SK-N-SH (cell line): ENCODE results near the gene EXPH5. TPM values are rescaled to one million over a fixed set of nuclear protein-coding genes. Genes with fewer than 3 reads are reported as not detected.
"Not testable (repeated sequence)": the region's sequence is repeated elsewhere in the genome, so short reads cannot be mapped to it uniquely, and the experiment has no call there.

Experiments
- CTCF ChIA-PET: fragments of 300-600, 350-600 bp; formaldehyde crosslinking; extraction: SDS; loops from one replicate; lab custom pipeline; 2021; lab: Yijun Ruan, JAX
- POLR2A ChIA-PET: fragments of 350-600 bp; sonication (Branson Sonifier 250); formaldehyde crosslinking; extraction: SDS; loops from one replicate; lab custom pipeline; 2020; ENCODE audit warnings: antibody characterized with exemption, inconsistent platforms; lab: Yijun Ruan, JAX
- DNase-seq: peaks from one replicate; pipeline ENCODE4 v3.0.0; 2012
- H2AFZ ChIP-seq: fragments of 200-600 bp; sonication (generic); 2 replicates; pipeline ENCODE4 v1.8.1; 2016; ENCODE audit warnings: antibody characterized with exemption, mild to moderate bottlenecking, low read depth
- H3F3A ChIP-seq: fragments of 200-600 bp; sonication (generic); replicated peaks from 2 replicates; pipeline ENCODE3; 2016; ENCODE audit warnings: antibody characterized with exemption, mild to moderate bottlenecking; ENCODE audit not compliant: insufficient read depth
- H3K27ac ChIP-seq, 2 experiments: fragments of 200-500 bp in 1 of 2; fragments of 200-600 bp in 1 of 2; sonication (Bioruptor generic) in 1 of 2; sonication (generic), shearing (Covaris generic) in 1 of 2; 2 replicates each; pipeline versions ENCODE4 v1.5.1 to v1.6.1; 2014 to 2016; ENCODE audit warnings: low read depth in 2 of 2, inconsistent platforms in 1 of 2, low read length in 1 of 2, mild to moderate bottlenecking in 1 of 2, mixed read lengths in 1 of 2
- H3K27me3 ChIP-seq: fragments of 200-600 bp; sonication (generic), shearing (Covaris generic); 2 replicates; pipeline ENCODE4 v1.6.1; 2016; ENCODE audit warnings: mixed run types; ENCODE audit not compliant: insufficient read depth
- H3K36me3 ChIP-seq, 2 experiments: fragments of 200-500 bp in 1 of 2; fragments of 200-600 bp in 1 of 2; sonication (Bioruptor generic) in 1 of 2; sonication (generic) in 1 of 2; replicated peaks in 1 of 2; 2 replicates each; pipeline versions ENCODE3 to v1.5.1; 2014 to 2016; ENCODE audit warnings: low read length in 1 of 2, mild to moderate bottlenecking in 1 of 2; ENCODE audit not compliant: insufficient read depth in 2 of 2, control insufficient read depth in 1 of 2
- H3K4me1 ChIP-seq, 2 experiments: fragments of 200-500 bp in 1 of 2; fragments of 200-600 bp in 1 of 2; sonication (Bioruptor generic) in 1 of 2; sonication (generic), shearing (Covaris generic) in 1 of 2; 2 replicates each; pipeline versions ENCODE4 v1.5.1 to v1.6.1; 2014 to 2016; ENCODE audit warnings: low read depth in 1 of 2, low read length in 1 of 2, mixed run types in 1 of 2; ENCODE audit not compliant: insufficient read depth in 2 of 2, control insufficient read depth in 1 of 2
- H3K4me2 ChIP-seq: fragments of 200-600 bp; sonication (generic), shearing (Covaris generic); 2 replicates; pipeline ENCODE4 v1.6.1; 2017; ENCODE audit warnings: mixed run types
- H3K4me3 ChIP-seq, 2 experiments: fragments of 200-500 bp in 1 of 2; fragments of 200-600 bp in 1 of 2; sonication (Bioruptor generic) in 1 of 2; sonication (generic), shearing (Covaris generic) in 1 of 2; 2 replicates each; pipeline versions ENCODE4 v1.5.1 to v1.8.1; 2014 to 2016; ENCODE audit warnings: low read depth in 2 of 2, inconsistent platforms in 1 of 2, low read length in 1 of 2, mild to moderate bottlenecking in 1 of 2, mixed read lengths in 1 of 2, moderate library complexity in 1 of 2
- H3K79me2 ChIP-seq: fragments of 200-600 bp; sonication (generic); 2 replicates; pipeline ENCODE4 v1.8.1; 2017; ENCODE audit warnings: mild to moderate bottlenecking; ENCODE audit not compliant: insufficient read depth
- H3K9ac ChIP-seq: fragments of 200-600 bp; sonication (generic); 2 replicates; pipeline ENCODE4 v1.6.1; 2017; ENCODE audit warnings: mixed run types
- H3K9me2 ChIP-seq: fragments of 200-600 bp; sonication (generic); 2 replicates; pipeline ENCODE4 v1.6.1; 2017; ENCODE audit warnings: mixed run types
- H3K9me3 ChIP-seq: fragments of 200-600 bp; sonication (generic); 2 replicates; pipeline ENCODE4 v1.6.1; 2017; ENCODE audit warnings: mixed run types, mild to moderate bottlenecking, moderate library complexity
- H4K20me1 ChIP-seq: fragments of 200-600 bp; sonication (generic); 2 replicates; pipeline ENCODE4 v1.6.1; 2017; ENCODE audit warnings: mild to moderate bottlenecking, mixed run types; ENCODE audit not compliant: insufficient read depth
- EP300 ChIP-seq, 2 experiments: IDR thresholded peaks; 2 replicates each; pipeline versions ENCODE4 v1.4.0 to v1.6.1; 2012; ENCODE audit warnings: borderline replicate concordance in 1 of 2, low read depth in 1 of 2, low read length in 1 of 2
- EZH2phosphoT487 ChIP-seq: fragments of 200-600 bp; sonication (generic); IDR thresholded peaks from 2 replicates; pipeline ENCODE4 v1.6.1; 2017; ENCODE audit warnings: low read depth, mixed run types, mild to moderate bottlenecking, antibody characterized with exemption, moderate library complexity, borderline replicate concordance
- FOXM1 ChIP-seq: IDR thresholded peaks from 2 replicates; pipeline ENCODE4 v1.4.0; 2012; ENCODE audit warnings: low read depth, mild to moderate bottlenecking
- GABPA ChIP-seq: IDR thresholded peaks from 2 replicates; pipeline ENCODE4 v1.4.0; 2012; ENCODE audit warnings: low read depth, mild to moderate bottlenecking
- JUND ChIP-seq: IDR thresholded peaks from 2 replicates; pipeline ENCODE4 v1.4.0; 2012
- MEF2A ChIP-seq: IDR thresholded peaks from 2 replicates; pipeline ENCODE4 v1.4.0; 2012; ENCODE audit warnings: low read depth, borderline replicate concordance
- NFIC ChIP-seq: IDR thresholded peaks from 2 replicates; pipeline ENCODE4 v1.4.0; 2012; ENCODE audit warnings: borderline replicate concordance
- POLR2AphosphoS5 ChIP-seq: IDR thresholded peaks from 2 replicates; pipeline ENCODE4 v1.6.1; 2012; ENCODE audit warnings: low read depth, low read length
- RAD21 ChIP-seq: IDR thresholded peaks from 2 replicates; pipeline ENCODE4 v1.6.1; 2012; ENCODE audit warnings: mild to moderate bottlenecking, low read length
- RCOR1 ChIP-seq: fragments of 150-350 bp; IDR thresholded peaks from 2 replicates; pipeline ENCODE4 v1.6.1; 2017; ENCODE audit warnings: antibody characterized with exemption, low read length
- RFX5 ChIP-seq: IDR thresholded peaks from 2 replicates; pipeline ENCODE4 v1.6.1; 2012; ENCODE audit warnings: mild to moderate bottlenecking, improper control_type of control experiment, low read length
- RXRA ChIP-seq: IDR thresholded peaks from 2 replicates; pipeline ENCODE4 v1.4.0; 2012; ENCODE audit warnings: low read depth, mild to moderate bottlenecking, borderline replicate concordance
- SMC3 ChIP-seq: IDR thresholded peaks from 2 replicates; pipeline ENCODE4 v1.6.1; 2012; ENCODE audit warnings: low read depth, low read length, improper control_type of control experiment
- TAF1 ChIP-seq: IDR thresholded peaks from 2 replicates; pipeline ENCODE4 v1.6.1; 2012; ENCODE audit warnings: low read depth, mild to moderate bottlenecking, low read length, moderate library complexity, borderline replicate concordance
- TEAD4 ChIP-seq: IDR thresholded peaks from 2 replicates; pipeline ENCODE4 v1.4.0; 2012; ENCODE audit warnings: mild to moderate bottlenecking, borderline replicate concordance; ENCODE audit not compliant: insufficient read depth
- USF1 ChIP-seq: IDR thresholded peaks from 2 replicates; pipeline ENCODE4 v1.4.0; 2012; ENCODE audit warnings: low read depth, borderline replicate concordance
- WGBS: methylation state at CpG from one replicate; pipeline ENCODE4 v1.1.6; 2017; ENCODE audit warnings: low lambda C conversion rate; 5-methylcytosine and 5-hydroxymethylcytosine counted together
- polyA plus RNA-seq, 3 experiments: library from polyadenylated mRNA; depleted of rRNA; stranded (reverse); fragments of >200 nt; gene quantifications; 2 replicates each; pipeline ENCODE4 v1.2.3, GENCODE V29; 2012
- TF ChIP-seq, protein P1 (sequence below): fragments of 150-350 bp; IDR thresholded peaks from 2 replicates; pipeline ENCODE4 v1.6.1; 2017; ENCODE audit warnings: antibody characterized with exemption, low read length, low read depth, borderline replicate concordance
- TF ChIP-seq, protein P2 (sequence below): IDR thresholded peaks from 2 replicates; pipeline ENCODE4 v1.6.1; 2012; ENCODE audit warnings: mild to moderate bottlenecking, low read depth, low read length, moderate library complexity
- TF ChIP-seq, protein P3 (sequence below): IDR thresholded peaks from 2 replicates; pipeline ENCODE4 v1.4.0; 2012; ENCODE audit warnings: low read depth

EXPH5 gene
- polyA plus RNA-seq, 1 of the 3 experiments (the other 2 are of a cell fraction), result 0.05 TPM

- no peaks in the 10 kb centered on the region for H3K79me2 ChIP-seq
- H3K27ac ChIP-seq, result no peak overlapping the region
- no peak for DNase-seq
- peaks cover 0 to 11% of the 10 kb centered on the region in 2 experiments; a peak in 2 of 4 replicates for H3K4me1 ChIP-seq
- peaks cover 2% of the 10 kb centered on the region; the same call in 1 of the 2 replicates for H3K27me3 ChIP-seq
- TF ChIP-seq, protein P1, sequence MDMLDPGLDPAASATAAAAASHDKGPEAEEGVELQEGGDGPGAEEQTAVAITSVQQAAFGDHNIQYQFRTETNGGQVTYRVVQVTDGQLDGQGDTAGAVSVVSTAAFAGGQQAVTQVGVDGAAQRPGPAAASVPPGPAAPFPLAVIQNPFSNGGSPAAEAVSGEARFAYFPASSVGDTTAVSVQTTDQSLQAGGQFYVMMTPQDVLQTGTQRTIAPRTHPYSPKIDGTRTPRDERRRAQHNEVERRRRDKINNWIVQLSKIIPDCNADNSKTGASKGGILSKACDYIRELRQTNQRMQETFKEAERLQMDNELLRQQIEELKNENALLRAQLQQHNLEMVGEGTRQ, result no peak
- TF ChIP-seq EZH2phosphoT487 (no peak), TAF1 (no peak), GABPA (no peak), FOXM1 (no peak)
- TF ChIP-seq, all 33 proteins: peak for 0
- no peaks in the 10 kb centered on the region for H3K9me2 ChIP-seq
- H3K9ac ChIP-seq, result no peak overlapping the region
- no peaks in the 10 kb centered on the region for H3K9me3 ChIP-seq
- H2AFZ ChIP-seq, result no peak overlapping the region
- no peaks in the 10 kb centered on the region for H3K36me3 ChIP-seq
- H3K4me2 ChIP-seq, result no peak overlapping the region
- POLR2A ChIA-PET, result no interaction called here
- H4K20me1 ChIP-seq, result no peaks in the 10 kb centered on the region
- 78% methylated on average over 4 of the region's 4 CpGs for WGBS
- no peak overlapping the region for H3K4me3 ChIP-seq
- H3F3A ChIP-seq, result no peaks in the 10 kb centered on the region
- CTCF ChIA-PET, result no interaction called here
Observed at GRCh38 chr11:108587109-108587508, 6.5 kb downstream of the EXPH5 start.

DNA sequence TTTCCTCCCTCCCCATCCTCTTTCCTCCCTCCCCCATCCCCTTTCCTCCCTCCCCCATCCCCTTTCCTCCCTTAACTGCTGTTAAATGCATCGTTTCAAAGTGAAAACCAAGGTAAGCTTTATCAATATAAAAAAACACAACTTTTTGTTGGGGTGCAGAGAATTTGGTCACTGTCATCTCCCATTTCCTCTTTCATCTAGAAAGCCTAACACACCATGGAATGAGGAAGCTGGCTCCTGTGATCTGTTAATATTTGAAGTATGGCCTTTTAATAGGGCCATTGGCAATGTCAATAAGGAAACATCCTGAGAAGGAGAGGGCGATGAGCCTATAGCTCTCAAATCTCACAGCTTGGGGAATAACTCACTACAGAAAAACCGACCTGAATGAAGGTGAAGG, 7.0 kb downstream of the EXPH5 start:
- no peak for TF ChIP-seq NFIC
- TF ChIP-seq RAD21, result no peak
- no peak for TF ChIP-seq RXRA
- TF ChIP-seq RCOR1, result no peak
- no peak for TF ChIP-seq SMC3
- TF ChIP-seq POLR2AphosphoS5, result no peak
- no peak for TF ChIP-seq EP300 (IDR thresholded peaks at IDR 0.05; ENCODE audit: borderline replicate concordance in 1 of 2, low read depth in 1 of 2, low read length in 1 of 2)
- TF ChIP-seq, protein P2, sequence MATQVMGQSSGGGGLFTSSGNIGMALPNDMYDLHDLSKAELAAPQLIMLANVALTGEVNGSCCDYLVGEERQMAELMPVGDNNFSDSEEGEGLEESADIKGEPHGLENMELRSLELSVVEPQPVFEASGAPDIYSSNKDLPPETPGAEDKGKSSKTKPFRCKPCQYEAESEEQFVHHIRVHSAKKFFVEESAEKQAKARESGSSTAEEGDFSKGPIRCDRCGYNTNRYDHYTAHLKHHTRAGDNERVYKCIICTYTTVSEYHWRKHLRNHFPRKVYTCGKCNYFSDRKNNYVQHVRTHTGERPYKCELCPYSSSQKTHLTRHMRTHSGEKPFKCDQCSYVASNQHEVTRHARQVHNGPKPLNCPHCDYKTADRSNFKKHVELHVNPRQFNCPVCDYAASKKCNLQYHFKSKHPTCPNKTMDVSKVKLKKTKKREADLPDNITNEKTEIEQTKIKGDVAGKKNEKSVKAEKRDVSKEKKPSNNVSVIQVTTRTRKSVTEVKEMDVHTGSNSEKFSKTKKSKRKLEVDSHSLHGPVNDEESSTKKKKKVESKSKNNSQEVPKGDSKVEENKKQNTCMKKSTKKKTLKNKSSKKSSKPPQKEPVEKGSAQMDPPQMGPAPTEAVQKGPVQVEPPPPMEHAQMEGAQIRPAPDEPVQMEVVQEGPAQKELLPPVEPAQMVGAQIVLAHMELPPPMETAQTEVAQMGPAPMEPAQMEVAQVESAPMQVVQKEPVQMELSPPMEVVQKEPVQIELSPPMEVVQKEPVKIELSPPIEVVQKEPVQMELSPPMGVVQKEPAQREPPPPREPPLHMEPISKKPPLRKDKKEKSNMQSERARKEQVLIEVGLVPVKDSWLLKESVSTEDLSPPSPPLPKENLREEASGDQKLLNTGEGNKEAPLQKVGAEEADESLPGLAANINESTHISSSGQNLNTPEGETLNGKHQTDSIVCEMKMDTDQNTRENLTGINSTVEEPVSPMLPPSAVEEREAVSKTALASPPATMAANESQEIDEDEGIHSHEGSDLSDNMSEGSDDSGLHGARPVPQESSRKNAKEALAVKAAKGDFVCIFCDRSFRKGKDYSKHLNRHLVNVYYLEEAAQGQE, result no peak
- no peak for TF ChIP-seq MEF2A
- TF ChIP-seq, protein P3, sequence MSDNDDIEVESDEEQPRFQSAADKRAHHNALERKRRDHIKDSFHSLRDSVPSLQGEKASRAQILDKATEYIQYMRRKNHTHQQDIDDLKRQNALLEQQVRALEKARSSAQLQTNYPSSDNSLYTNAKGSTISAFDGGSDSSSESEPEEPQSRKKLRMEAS, result no peak
- TF ChIP-seq TEAD4, result no peak
- no peak for TF ChIP-seq JUND
- TF ChIP-seq USF1, result no peak
- TF ChIP-seq TAF1, result no peak
- no peak for TF ChIP-seq RFX5
- Histone ChIP-seq H2AFZ (no peak overlapping the region), H3K4me1 (peaks cover 0 to 9% of the 10 kb centered on the region in 2 experiments; a peak in 2 of 4 replicates), H3K9me3 (no peaks in the 10 kb centered on the region), H3K9me2 (no peaks in the 10 kb centered on the region), H3K27me3 (no peaks in the 10 kb centered on the region), H3K4me2 (no peak overlapping the region), H3K27ac (no peak overlapping the region), H3K9ac (no peak overlapping the region), H3F3A (no peaks in the 10 kb centered on the region), H3K36me3 (no peaks in the 10 kb centered on the region), H4K20me1 (no peaks in the 10 kb centered on the region), H3K4me3 (no peak overlapping the region), H3K79me2 (no peaks in the 10 kb centered on the region)
- no peak for DNase-seq
- ChIA-PET POLR2A (no interaction called here), CTCF (no interaction called here)
- 69% methylated on average over 3 of the region's 3 CpGs for WGBS

DNA sequence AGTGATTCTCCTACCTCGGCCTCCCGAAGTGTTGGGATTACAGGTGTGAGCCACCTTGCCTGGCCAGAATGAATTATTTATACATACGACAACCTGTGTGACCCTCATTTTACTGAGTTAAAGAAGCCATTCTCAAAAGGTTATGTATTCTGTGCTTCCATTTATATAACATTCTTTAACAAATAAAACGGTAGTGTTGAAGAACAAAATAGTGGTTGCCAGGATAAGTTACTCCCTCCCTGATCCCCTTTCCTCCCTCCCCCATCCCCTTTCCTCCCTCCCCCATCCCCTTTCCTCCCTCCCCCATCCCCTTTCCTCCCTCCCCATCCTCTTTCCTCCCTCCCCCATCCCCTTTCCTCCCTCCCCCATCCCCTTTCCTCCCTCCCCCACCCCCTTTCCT, 7.4 kb downstream of the EXPH5 start:
- DNase-seq, CTCF ChIA-PET: not testable (repeated sequence)

More for the DNA sequence above, 7.4 kb downstream of the EXPH5 start:
- H3K27ac ChIP-seq, H3K9me2 ChIP-seq, H3K4me2 ChIP-seq, H3K36me3 ChIP-seq, H3F3A ChIP-seq, H3K27me3 ChIP-seq, H4K20me1 ChIP-seq, POLR2A ChIA-PET, H3K9me3 ChIP-seq, H3K4me1 ChIP-seq, H3K4me3 ChIP-seq, H3K9ac ChIP-seq, H3K79me2 ChIP-seq, H2AFZ ChIP-seq: not testable (repeated sequence)
- WGBS, result 84% methylated on average over 4 of the region's 4 CpGs
